HepG2 (cell line): ENCODE data around the gene LTBR. TPM values are rescaled to one million over a fixed set of nuclear protein-coding genes. Genes with fewer than 3 reads are reported as not detected.
A peak's percentile ranks its signal among the peaks of the same experiment; 100 is the strongest.

Experiments used
- CBX5 ChIP-seq: sonication (generic); formaldehyde crosslinking; IDR thresholded peaks from 2 replicates; pipeline ENCODE4 v1.4.0; 2020; ENCODE audit warnings: missing genetic modification reagents, borderline replicate concordance
- ELK4 ChIP-seq: sonication (generic); formaldehyde crosslinking; IDR thresholded peaks from 2 replicates; pipeline ENCODE4 v1.9.0; 2021; ENCODE audit warnings: missing genetic modification reagents, borderline replicate concordance
- FOXM1 ChIP-seq: sonication (generic); formaldehyde crosslinking; IDR thresholded peaks from 2 replicates; pipeline ENCODE4 v1.5.0; 2020; ENCODE audit warnings: missing genetic modification reagents
- HDAC1 ChIP-seq: sonication (generic); formaldehyde crosslinking; IDR thresholded peaks from 2 replicates; pipeline ENCODE4 v1.5.1; 2020; ENCODE audit warnings: mild to moderate bottlenecking, missing genetic modification reagents
- KLF13 ChIP-seq: sonication (generic); formaldehyde crosslinking; IDR thresholded peaks from 2 replicates; pipeline ENCODE4 v1.4.0; 2020; ENCODE audit warnings: mild to moderate bottlenecking, missing genetic modification reagents
- MXI1 ChIP-seq: IDR thresholded peaks from 3 replicates; pipeline ENCODE4 v1.6.1; 2012; ENCODE audit warnings: low read depth, low read length, inconsistent platforms, borderline replicate concordance
- POLR2G ChIP-seq: fragments of 200-400 bp; formaldehyde crosslinking; IDR thresholded peaks from 2 replicates; pipeline ENCODE4 v1.6.1; 2018; ENCODE audit warnings: mild to moderate bottlenecking, low read depth, low read length, moderate library complexity
- RFX3 ChIP-seq: IDR thresholded peaks from 2 replicates; pipeline ENCODE4 v1.6.1; 2016; ENCODE audit warnings: missing biosample characterization, missing genetic modification reagents
- SNRNP70 ChIP-seq: fragments of 200-400 bp; formaldehyde crosslinking; IDR thresholded peaks from 2 replicates; pipeline ENCODE4 v1.6.1; 2017; ENCODE audit warnings: mild to moderate bottlenecking, low read depth, low read length, moderate library complexity
- SP4 ChIP-seq: sonication (generic); formaldehyde crosslinking; IDR thresholded peaks from 2 replicates; pipeline ENCODE4 v1.8.1; 2023; ENCODE audit warnings: mild to moderate bottlenecking, missing genetic modification reagents
- STAG1 ChIP-seq: sonication (generic); formaldehyde crosslinking; IDR thresholded peaks from 2 replicates; pipeline ENCODE4 v1.4.0; 2020; ENCODE audit warnings: missing genetic modification reagents
- TBP ChIP-seq: sonication (generic); formaldehyde crosslinking; IDR thresholded peaks from 2 replicates; pipeline ENCODE4 v1.5.0; 2020; ENCODE audit warnings: missing genetic modification reagents
- THYN1 ChIP-seq: sonication (generic); formaldehyde crosslinking; IDR thresholded peaks from 2 replicates; pipeline ENCODE4 v1.8.1; 2023; ENCODE audit warnings: low read depth, mild to moderate bottlenecking, moderate library complexity, missing genetic modification reagents, borderline replicate concordance
- ZNF747 ChIP-seq: sonication (generic); formaldehyde crosslinking; IDR thresholded peaks from 2 replicates; pipeline ENCODE4 v1.8.1; 2023; ENCODE audit warnings: missing genetic modification reagents, mild to moderate bottlenecking, borderline replicate concordance
- ZNF75D ChIP-seq: sonication (generic); formaldehyde crosslinking; IDR thresholded peaks from 2 replicates; pipeline ENCODE4 v1.8.1; 2023; ENCODE audit warnings: missing genetic modification reagents, mild to moderate bottlenecking, borderline replicate concordance
- ZNF816 ChIP-seq: sonication (generic); formaldehyde crosslinking; IDR thresholded peaks from 2 replicates; pipeline ENCODE4 v1.8.0; 2022; ENCODE audit warnings: missing genetic modification reagents, mild to moderate bottlenecking, borderline replicate concordance
- polyA plus RNA-seq, 8 experiments: library from polyadenylated mRNA; depleted of rRNA in 3 of 8; stranded (reverse) in 7 of 8; unstranded in 1 of 8; fragments of >200 nt; fragmentation: Illumina TruSeq in 4 of 8; extraction: Trizol in 4 of 8; gene quantifications; 2 replicates each; pipeline versions ENCODE4 v1.2.1 to v1.2.3, GENCODE V29; 2011 to 2016; ENCODE audit warnings: low read depth in 4 of 8, missing spikeins in 1 of 8, mixed read lengths in 1 of 8; ENCODE audit not compliant: insufficient read depth in 1 of 8
- total RNA-seq, 5 experiments: library from RNA; depleted of rRNA; stranded (reverse); fragments of >200 nt; fragmentation: Illumina TruSeq; extraction: Trizol; gene quantifications; 2 replicates each; pipeline ENCODE4 v1.2.3, GENCODE V29; 2016; ENCODE audit warnings: low read depth in 1 of 5
- TF ChIP-seq, protein P1 (sequence below): sonication (generic); formaldehyde crosslinking; IDR thresholded peaks from 2 replicates; pipeline ENCODE4 v1.5.0; 2020; ENCODE audit warnings: mild to moderate bottlenecking, missing genetic modification reagents, borderline replicate concordance
- TF ChIP-seq, protein P2 (sequence below): sonication (generic); formaldehyde crosslinking; IDR thresholded peaks from 2 replicates; pipeline ENCODE4 v1.4.0; 2020; ENCODE audit warnings: mild to moderate bottlenecking, missing genetic modification reagents

Gene LTBR
- total and polyA plus RNA-seq, 2 of the 13 experiments (the other 11 are each of a cell fraction or from before 2014, with no cell fraction given), result 31.4 to 34.8 TPM

DNA sequence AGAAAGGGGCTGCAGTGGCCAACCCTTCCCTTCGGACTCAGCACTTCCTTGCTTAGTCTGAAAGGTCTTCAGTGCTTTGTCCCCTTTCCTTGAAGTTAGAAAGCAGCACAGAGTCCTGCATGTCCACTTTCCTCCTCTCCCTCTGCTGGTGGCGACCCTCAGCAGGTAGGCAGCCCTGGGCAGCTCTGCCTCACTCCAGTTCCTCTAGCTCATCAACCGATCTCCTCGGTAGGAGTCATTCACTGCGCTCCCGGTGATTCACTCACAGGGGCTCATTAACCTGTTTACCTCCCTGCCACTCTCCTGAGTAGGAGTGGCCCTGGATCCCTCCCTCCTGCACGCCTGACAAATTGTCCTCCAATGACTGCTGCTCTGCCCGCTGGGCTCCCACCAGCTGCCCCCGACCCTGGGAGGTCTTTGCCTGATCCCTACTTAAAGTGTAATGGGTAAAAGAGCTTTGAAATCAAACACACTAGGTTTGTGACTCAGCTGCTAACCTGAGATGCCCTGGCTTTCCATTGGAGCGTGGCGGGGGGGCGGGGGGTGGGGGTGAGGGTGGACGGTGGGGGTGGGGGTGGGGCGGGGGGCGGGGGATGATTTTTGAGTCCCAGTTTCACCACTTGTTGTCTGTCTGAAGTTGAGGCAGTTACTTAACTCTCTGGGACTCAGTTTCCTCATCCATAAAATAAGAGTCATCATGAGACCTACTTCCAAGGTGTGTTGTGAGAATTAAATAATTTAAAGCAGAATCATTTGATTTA, 12.8 kb upstream of the LTBR start (continued):
- TF ChIP-seq FOXM1 (CRISPR knock-in tag) (no peak), ZNF75D (CRISPR knock-in tag) (no peak), HDAC1 (peak; percentile 40; the same call in 1 of the 2 replicates), STAG1 (CRISPR knock-in tag) (peak; percentile 24; the same call in 1 of the 2 replicates), KLF13 (CRISPR knock-in tag) (no peak), ELK4 (CRISPR knock-in tag) (no peak), POLR2G (peak; percentile 80), ZNF816 (CRISPR knock-in tag) (0 out of 2 replicates have a peak, but pooled peaks have one; percentile 61), CBX5 (peak; percentile 56; the same call in 1 of the 2 replicates), THYN1 (CRISPR knock-in tag) (no peak), TBP (no peak), SNRNP70 (no peak), RFX3 (no peak), ZNF747 (CRISPR knock-in tag) (no peak), SP4 (CRISPR knock-in tag) (peak; percentile 65; the same call in 1 of the 2 replicates), MXI1 (peak; percentile 66; the same call in 1 of the 3 replicates)
- TF ChIP-seq, protein P1, sequence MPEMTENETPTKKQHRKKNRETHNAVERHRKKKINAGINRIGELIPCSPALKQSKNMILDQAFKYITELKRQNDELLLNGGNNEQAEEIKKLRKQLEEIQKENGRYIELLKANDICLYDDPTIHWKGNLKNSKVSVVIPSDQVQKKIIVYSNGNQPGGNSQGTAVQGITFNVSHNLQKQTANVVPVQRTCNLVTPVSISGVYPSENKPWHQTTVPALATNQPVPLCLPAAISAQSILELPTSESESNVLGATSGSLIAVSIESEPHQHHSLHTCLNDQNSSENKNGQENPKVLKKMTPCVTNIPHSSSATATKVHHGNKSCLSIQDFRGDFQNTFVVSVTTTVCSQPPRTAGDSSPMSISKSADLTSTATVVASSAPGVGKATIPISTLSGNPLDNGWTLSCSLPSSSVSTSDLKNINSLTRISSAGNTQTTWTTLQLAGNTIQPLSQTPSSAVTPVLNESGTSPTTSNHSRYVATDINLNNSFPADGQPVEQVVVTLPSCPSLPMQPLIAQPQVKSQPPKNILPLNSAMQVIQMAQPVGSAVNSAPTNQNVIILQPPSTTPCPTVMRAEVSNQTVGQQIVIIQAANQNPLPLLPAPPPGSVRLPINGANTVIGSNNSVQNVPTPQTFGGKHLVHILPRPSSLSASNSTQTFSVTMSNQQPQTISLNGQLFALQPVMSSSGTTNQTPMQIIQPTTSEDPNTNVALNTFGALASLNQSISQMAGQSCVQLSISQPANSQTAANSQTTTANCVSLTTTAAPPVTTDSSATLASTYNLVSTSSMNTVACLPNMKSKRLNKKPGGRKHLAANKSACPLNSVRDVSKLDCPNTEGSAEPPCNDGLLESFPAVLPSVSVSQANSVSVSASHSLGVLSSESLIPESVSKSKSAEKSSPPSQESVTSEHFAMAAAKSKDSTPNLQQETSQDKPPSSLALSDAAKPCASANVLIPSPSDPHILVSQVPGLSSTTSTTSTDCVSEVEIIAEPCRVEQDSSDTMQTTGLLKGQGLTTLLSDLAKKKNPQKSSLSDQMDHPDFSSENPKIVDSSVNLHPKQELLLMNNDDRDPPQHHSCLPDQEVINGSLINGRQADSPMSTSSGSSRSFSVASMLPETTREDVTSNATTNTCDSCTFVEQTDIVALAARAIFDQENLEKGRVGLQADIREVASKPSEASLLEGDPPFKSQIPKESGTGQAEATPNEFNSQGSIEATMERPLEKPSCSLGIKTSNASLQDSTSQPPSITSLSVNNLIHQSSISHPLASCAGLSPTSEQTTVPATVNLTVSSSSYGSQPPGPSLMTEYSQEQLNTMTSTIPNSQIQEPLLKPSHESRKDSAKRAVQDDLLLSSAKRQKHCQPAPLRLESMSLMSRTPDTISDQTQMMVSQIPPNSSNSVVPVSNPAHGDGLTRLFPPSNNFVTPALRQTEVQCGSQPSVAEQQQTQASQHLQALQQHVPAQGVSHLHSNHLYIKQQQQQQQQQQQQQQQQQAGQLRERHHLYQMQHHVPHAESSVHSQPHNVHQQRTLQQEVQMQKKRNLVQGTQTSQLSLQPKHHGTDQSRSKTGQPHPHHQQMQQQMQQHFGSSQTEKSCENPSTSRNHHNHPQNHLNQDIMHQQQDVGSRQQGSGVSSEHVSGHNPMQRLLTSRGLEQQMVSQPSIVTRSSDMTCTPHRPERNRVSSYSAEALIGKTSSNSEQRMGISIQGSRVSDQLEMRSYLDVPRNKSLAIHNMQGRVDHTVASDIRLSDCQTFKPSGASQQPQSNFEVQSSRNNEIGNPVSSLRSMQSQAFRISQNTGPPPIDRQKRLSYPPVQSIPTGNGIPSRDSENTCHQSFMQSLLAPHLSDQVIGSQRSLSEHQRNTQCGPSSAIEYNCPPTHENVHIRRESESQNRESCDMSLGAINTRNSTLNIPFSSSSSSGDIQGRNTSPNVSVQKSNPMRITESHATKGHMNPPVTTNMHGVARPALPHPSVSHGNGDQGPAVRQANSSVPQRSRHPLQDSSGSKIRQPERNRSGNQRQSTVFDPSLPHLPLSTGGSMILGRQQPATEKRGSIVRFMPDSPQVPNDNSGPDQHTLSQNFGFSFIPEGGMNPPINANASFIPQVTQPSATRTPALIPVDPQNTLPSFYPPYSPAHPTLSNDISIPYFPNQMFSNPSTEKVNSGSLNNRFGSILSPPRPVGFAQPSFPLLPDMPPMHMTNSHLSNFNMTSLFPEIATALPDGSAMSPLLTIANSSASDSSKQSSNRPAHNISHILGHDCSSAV (CRISPR knock-in tag), result no peak
- TF ChIP-seq, protein P2, sequence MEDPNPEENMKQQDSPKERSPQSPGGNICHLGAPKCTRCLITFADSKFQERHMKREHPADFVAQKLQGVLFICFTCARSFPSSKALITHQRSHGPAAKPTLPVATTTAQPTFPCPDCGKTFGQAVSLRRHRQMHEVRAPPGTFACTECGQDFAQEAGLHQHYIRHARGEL (CRISPR knock-in tag), result no peak
